ENCODE results near the gene FYCO1. TPM values are rescaled to one million over a fixed set of nuclear protein-coding genes. Genes with fewer than 3 reads are reported as not detected.

FYCO1 gene
- total and polyA plus RNA-seq, 4 experiments from 2014 or later: 0.73 to 43.3 (median 26.6) TPM

GRCh38 chr3:45994419-45995235 is 997 bp downstream of the FYCO1 start:
- H3K4me1 Mint-ChIP-seq: peaks cover 41 to 68% (median 46%) of the 10 kb centered on the region in 4 donors
- peaks cover 5 to 18% of the 10 kb centered on the region in 2 donors for H3K36me3 Mint-ChIP-seq
- H3K36me3 ChIP-seq (ENCODE audit: insufficient read depth, low read length): peaks cover 4% of the 10 kb centered on the region
- peak; percentile 60 to 80 (median 66) for DNase-seq
- peak overlapping the region; percentile 83 to 95 (median 92) for H3K4me3 Mint-ChIP-seq
- peak overlapping the region; percentile 75 to 93 for H3K4me3 ChIP-seq (ENCODE audit: low read length in 2 of 2)
- peaks cover 56% of the 10 kb centered on the region for H3K4me1 ChIP-seq (ENCODE audit: insufficient read depth, low read length)
- no peaks in the 10 kb centered on the region for H3K9me3 ChIP-seq (ENCODE audit: control insufficient read depth in 1 of 2, low read length in 2 of 2)
- CTCF ChIA-PET (ENCODE audit: partially characterized antibody): interaction anchor here (1.1 to 4.8 kb wide), 10 partner anchors 13 to 956 kb away, joined by 3 to 50 read pairs (median 4); no protein-coding TSS in a partner anchor
- peak overlapping the region; percentile 95 for H3K27ac ChIP-seq (ENCODE audit: low read depth, low read length)
- H3K27me3 Mint-ChIP-seq: no peaks in the 10 kb centered on the region
- no peaks in the 10 kb centered on the region for H3K27me3 ChIP-seq (ENCODE audit: insufficient read depth, low read length)
- no peaks in the 10 kb centered on the region for H3K9me3 Mint-ChIP-seq
- POLR2A ChIA-PET (ENCODE audit: partially characterized antibody): interaction anchor here (0.6 to 10.8 kb wide), 19 partner anchors 10 to 544 kb away, joined by 3 to 195 read pairs (median 13); partner anchors contain the start of genes CCR5 and CXCR6
- intact Hi-C loops (cut with micrococcal nuclease): loop anchor here (1.0 to 5.0 kb wide), 5 partner anchors 18 to 71 kb away; no protein-coding TSS in a partner anchor
- peak overlapping the region; percentile 88 to 95 (median 94) for H3K27ac Mint-ChIP-seq

- peak overlapping the region; percentile 95 for H3K27ac ChIP-seq (ENCODE audit: low read depth, low read length)
- peaks cover 4% of the 10 kb centered on the region for H3K36me3 ChIP-seq (ENCODE audit: insufficient read depth, low read length)
- Mint-ChIP-seq H3K36me3 (peaks cover 5 to 24% of the 10 kb centered on the region in 2 donors), H3K4me3 (peak overlapping the region in 7 of 8 donors; percentile 65 to 80 (median 73)), H3K4me1 (peaks cover 48 to 79% (median 55%) of the 10 kb centered on the region in 4 donors), H3K27ac (peak overlapping the region; percentile 80 to 92 (median 88)), H3K27me3 (no peaks in the 10 kb centered on the region), H3K9me3 (no peaks in the 10 kb centered on the region)
- H3K4me1 ChIP-seq (ENCODE audit: insufficient read depth, low read length): peaks cover 67% of the 10 kb centered on the region
- CTCF ChIA-PET (ENCODE audit: partially characterized antibody): interaction anchor here (0.8 to 4.8 kb wide), 13 partner anchors 12 to 955 kb away, joined by 3 to 50 read pairs (median 5); partner anchors contain the start of gene CXCR6
- intact Hi-C loops (cut with micrococcal nuclease): loop anchor here (2.0 kb wide), 2 partner anchors 43 to 55 kb away; no protein-coding TSS in a partner anchor
- H3K9me3 ChIP-seq (ENCODE audit: control insufficient read depth in 1 of 2, low read length in 2 of 2): no peaks in the 10 kb centered on the region
- peak; percentile 33 to 86 (median 39) for DNase-seq
- no peaks in the 10 kb centered on the region for H3K27me3 ChIP-seq (ENCODE audit: insufficient read depth, low read length)
- peak overlapping the region in 1 of 2 donors; percentile 16 for H3K4me3 ChIP-seq (ENCODE audit: low read length in 2 of 2)
- POLR2A ChIA-PET (ENCODE audit: partially characterized antibody): interaction anchor here (0.9 to 10.8 kb wide), 16 partner anchors 9 to 377 kb away, joined by 3 to 195 read pairs (median 21); partner anchors contain the start of genes CCR5 and CXCR6
Measured at GRCh38 chr3:45993421-45994027, 2.1 kb downstream of the FYCO1 start.

DNA sequence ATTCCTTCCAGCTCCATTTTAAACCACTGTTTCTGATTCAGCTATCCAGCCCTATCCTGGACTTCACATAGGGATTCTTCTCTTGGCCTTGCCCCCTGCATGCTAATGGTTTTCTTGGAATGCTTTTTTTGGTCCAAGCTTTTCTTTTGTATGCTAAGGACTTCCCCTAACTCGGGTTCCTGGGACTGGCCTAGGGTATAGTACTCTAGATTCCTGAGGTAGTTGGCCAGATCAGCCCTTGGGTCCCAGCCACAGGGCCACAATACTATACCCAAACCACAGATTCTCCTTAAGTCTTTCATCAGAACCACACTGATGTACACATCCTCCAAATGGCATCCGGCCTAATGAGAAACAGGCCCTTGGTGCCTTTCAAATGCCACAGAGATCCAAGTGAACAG is 2.8 kb downstream of the FYCO1 start:
- Histone ChIP-seq H3K36me3 (ENCODE audit: insufficient read depth, low read length) (peaks cover 4% of the 10 kb centered on the region), H3K4me1 (ENCODE audit: insufficient read depth, low read length) (peaks cover 74% of the 10 kb centered on the region), H3K27me3 (ENCODE audit: insufficient read depth, low read length) (no peaks in the 10 kb centered on the region), H3K4me3 (ENCODE audit: low read length in 2 of 2) (no peak overlapping the region), H3K27ac (ENCODE audit: low read depth, low read length) (peak overlapping the region; percentile 40), H3K9me3 (ENCODE audit: control insufficient read depth in 1 of 2, low read length in 2 of 2) (no peaks in the 10 kb centered on the region)
- Mint-ChIP-seq H3K4me3 (peak overlapping the region in 7 of 8 donors; percentile 65 to 80 (median 73)), H3K4me1 (peaks cover 54 to 86% (median 61%) of the 10 kb centered on the region in 4 donors), H3K27me3 (no peaks in the 10 kb centered on the region), H3K9me3 (no peaks in the 10 kb centered on the region), H3K36me3 (peaks cover 5 to 29% of the 10 kb centered on the region in 2 donors), H3K27ac (peak overlapping the region; percentile 77 to 90 (median 82))
- no peak for DNase-seq
- intact Hi-C loops (cut with micrococcal nuclease): no loop called here
- POLR2A ChIA-PET (ENCODE audit: partially characterized antibody): interaction anchor here (0.8 to 10.8 kb wide), 14 partner anchors 8 to 378 kb away, joined by 3 to 195 read pairs (median 30); partner anchors contain the start of genes CCR5 and CXCR6
- CTCF ChIA-PET (ENCODE audit: partially characterized antibody): interaction anchor here (1.0 to 4.8 kb wide), 9 partner anchors 11 to 85 kb away, joined by 3 to 50 read pairs (median 5); no protein-coding TSS in a partner anchor

DNA sequence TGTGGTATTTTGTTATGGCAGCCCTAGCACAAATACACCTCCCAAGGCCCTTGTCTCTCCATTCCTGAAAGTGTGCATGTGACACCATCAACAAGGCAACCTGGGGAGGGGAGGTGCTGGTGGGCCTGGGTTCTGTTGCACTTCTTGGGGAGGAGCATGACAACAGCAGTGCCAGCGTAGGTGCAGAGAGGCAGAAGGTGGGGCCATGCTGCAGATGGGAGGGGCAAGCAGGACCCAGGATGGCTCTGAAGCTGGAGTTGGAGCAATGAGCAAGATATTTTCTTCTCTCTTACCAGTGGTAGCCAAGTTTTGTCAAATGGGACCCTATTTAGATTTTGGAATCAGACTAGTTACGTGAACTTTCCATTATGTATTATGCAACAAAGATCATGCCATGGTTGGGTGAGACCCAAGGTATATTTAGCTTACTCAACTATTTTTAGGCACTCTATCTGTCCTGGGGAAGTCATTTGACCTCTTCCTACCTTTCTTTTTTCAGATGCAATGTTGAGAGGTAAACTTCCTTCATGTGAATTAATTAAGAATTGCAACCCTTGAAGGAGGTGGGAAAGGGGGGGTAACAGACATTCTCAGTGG is 3.4 kb downstream of the FYCO1 start:
- ChIA-PET POLR2A (ENCODE audit: partially characterized antibody) (interaction anchor here (0.8 to 10.8 kb wide), 11 partner anchors 8 to 84 kb away, joined by 3 to 195 read pairs (median 30); partner anchors contain the start of gene CXCR6), CTCF (ENCODE audit: partially characterized antibody) (interaction anchor here (1.0 to 4.8 kb wide), 6 partner anchors 11 to 86 kb away, joined by 3 to 50 read pairs (median 8); no protein-coding TSS in a partner anchor)
- peak overlapping the region in 5 of 8 donors; percentile 56 to 80 (median 68) for H3K4me3 Mint-ChIP-seq
- Histone ChIP-seq H3K27ac (ENCODE audit: low read depth, low read length) (no peak overlapping the region), H3K9me3 (ENCODE audit: control insufficient read depth in 1 of 2, low read length in 2 of 2) (no peaks in the 10 kb centered on the region), H3K4me1 (ENCODE audit: insufficient read depth, low read length) (peaks cover 80% of the 10 kb centered on the region), H3K4me3 (ENCODE audit: low read length in 2 of 2) (no peak overlapping the region), H3K27me3 (ENCODE audit: insufficient read depth, low read length) (no peaks in the 10 kb centered on the region), H3K36me3 (ENCODE audit: insufficient read depth, low read length) (peaks cover 4% of the 10 kb centered on the region)
- H3K27me3 Mint-ChIP-seq: no peaks in the 10 kb centered on the region
- H3K9me3 Mint-ChIP-seq: no peaks in the 10 kb centered on the region
- DNase-seq: no peak
- intact Hi-C loops (cut with micrococcal nuclease): no loop called here
- H3K36me3 Mint-ChIP-seq: peaks cover 7 to 29% of the 10 kb centered on the region in 2 donors
- peaks cover 58 to 92% (median 66%) of the 10 kb centered on the region in 4 donors for H3K4me1 Mint-ChIP-seq
- H3K27ac Mint-ChIP-seq: peak overlapping the region; percentile 57 to 88 (median 82)

DNA sequence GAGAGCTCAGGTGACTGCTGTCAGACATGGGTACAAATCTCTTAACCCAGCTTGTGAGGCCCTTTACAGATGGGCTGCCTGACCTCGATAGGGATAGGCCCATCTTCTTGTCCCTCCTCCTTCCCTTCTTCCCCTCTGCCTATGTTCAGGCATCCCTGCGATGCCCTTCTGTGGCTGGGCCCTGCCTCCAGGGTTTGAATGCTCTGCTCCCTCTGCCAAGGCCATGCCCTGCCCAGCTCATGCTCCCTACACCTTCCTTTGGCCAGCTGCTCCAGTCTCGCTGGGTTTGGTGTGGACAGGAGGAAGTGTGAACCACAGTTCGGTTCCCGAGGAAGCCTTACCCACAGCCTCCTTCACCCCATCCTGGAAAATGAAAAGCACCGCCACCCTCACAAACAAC is 4.3 kb downstream of the FYCO1 start:
- Mint-ChIP-seq H3K36me3 (peaks cover 8 to 29% of the 10 kb centered on the region in 2 donors), H3K27ac (peak overlapping the region; percentile 50 to 90 (median 86)), H3K27me3 (no peaks in the 10 kb centered on the region), H3K4me1 (peaks cover 64 to 93% (median 72%) of the 10 kb centered on the region in 4 donors), H3K4me3 (peak overlapping the region in 5 of 8 donors; percentile 10 to 58 (median 41)), H3K9me3 (no peaks in the 10 kb centered on the region)
- POLR2A ChIA-PET (ENCODE audit: partially characterized antibody): interaction anchor here (5.8 to 10.8 kb wide), 2 partner anchors 24 to 46 kb away, joined by 80 to 195 read pairs; partner anchors contain the start of gene CXCR6
- CTCF ChIA-PET (ENCODE audit: partially characterized antibody): interaction anchor here (1.0 kb wide), 1 partner anchor 10 kb away, joined by 3 read pairs; no protein-coding TSS in a partner anchor
- intact Hi-C loops (cut with micrococcal nuclease): no loop called here
- no peak overlapping the region for H3K27ac ChIP-seq (ENCODE audit: low read depth, low read length)
- no peaks in the 10 kb centered on the region for H3K27me3 ChIP-seq (ENCODE audit: insufficient read depth, low read length)
- DNase-seq: no peak
- no peaks in the 10 kb centered on the region for H3K9me3 ChIP-seq (ENCODE audit: control insufficient read depth in 1 of 2, low read length in 2 of 2)
- H3K4me3 ChIP-seq (ENCODE audit: low read length in 2 of 2): no peak overlapping the region
- H3K4me1 ChIP-seq (ENCODE audit: insufficient read depth, low read length): peaks cover 88% of the 10 kb centered on the region
- H3K36me3 ChIP-seq (ENCODE audit: insufficient read depth, low read length): peaks cover 4% of the 10 kb centered on the region

- Histone ChIP-seq H3K27ac (ENCODE audit: low read depth, low read length) (no peak overlapping the region), H3K4me1 (ENCODE audit: insufficient read depth, low read length) (peaks cover 86% of the 10 kb centered on the region), H3K27me3 (ENCODE audit: insufficient read depth, low read length) (no peaks in the 10 kb centered on the region), H3K9me3 (ENCODE audit: control insufficient read depth in 1 of 2, low read length in 2 of 2) (no peaks in the 10 kb centered on the region), H3K4me3 (ENCODE audit: low read length in 2 of 2) (no peak overlapping the region), H3K36me3 (ENCODE audit: insufficient read depth, low read length) (peaks cover 4% of the 10 kb centered on the region)
- POLR2A ChIA-PET (ENCODE audit: partially characterized antibody): interaction anchor here (0.7 to 10.8 kb wide), 5 partner anchors 10 to 363 kb away, joined by 3 to 195 read pairs (median 4); partner anchors contain the start of genes CCR2 and CXCR6
- H3K4me3 Mint-ChIP-seq: peak overlapping the region in 4 of 8 donors; percentile 7 to 54 (median 42)
- no peaks in the 10 kb centered on the region for H3K27me3 Mint-ChIP-seq
- peaks cover 65 to 94% (median 75%) of the 10 kb centered on the region in 4 donors for H3K4me1 Mint-ChIP-seq
- no peaks in the 10 kb centered on the region for H3K9me3 Mint-ChIP-seq
- intact Hi-C loops (cut with micrococcal nuclease): no loop called here
- peak overlapping the region in 6 of 7 donors; percentile 42 to 88 (median 59) for H3K27ac Mint-ChIP-seq
- DNase-seq: no peak
- H3K36me3 Mint-ChIP-seq: peaks cover 10 to 39% of the 10 kb centered on the region in 2 donors
- CTCF ChIA-PET (ENCODE audit: partially characterized antibody): interaction anchor here (1.3 kb wide), 1 partner anchor 10 kb away, joined by 3 read pairs; no protein-coding TSS in a partner anchor
Measured at GRCh38 chr3:45990181-45990580, 5.4 kb downstream of the FYCO1 start.
